Inferior parietal cortex (tissue), 1 donor: ENCODE measurements around the gene ZMIZ1.

Experiments
- DNase-seq: peaks from one replicate; pipeline ENCODE4 v3.0.0-alpha.2; 2016; ENCODE audit errors: extremely low spot score

ZMIZ1 gene

GRCh38 chr10:79099898-79100448, 31.2 kb downstream of the ZMIZ1 start:
- DNase-seq = no peak

GRCh38 chr10:79100771-79101170, 32.0 kb downstream of the ZMIZ1 start:
- no peak for DNase-seq

- no peak for DNase-seq
These were observed 33.1 kb downstream of the ZMIZ1 start for GRCh38 chr10:79101560-79102497.

DNA sequence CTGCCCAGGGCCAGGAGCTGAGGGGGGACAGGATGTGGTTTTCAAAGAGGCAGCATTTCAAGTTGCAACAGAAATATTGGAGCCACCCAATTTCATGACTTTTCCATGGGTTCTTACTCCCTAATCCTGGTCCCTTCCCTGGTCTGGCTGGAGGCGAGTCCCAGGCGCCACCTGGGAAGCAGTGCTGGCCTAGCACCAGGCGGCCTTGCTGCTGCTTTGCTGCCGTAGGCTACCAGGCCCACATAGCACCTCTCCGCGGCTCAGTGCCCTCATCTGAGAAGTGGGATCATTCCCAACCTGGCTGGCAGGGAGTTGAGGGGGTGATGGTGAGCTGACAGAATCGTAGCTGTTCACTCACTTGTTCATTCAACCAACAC, 33.7 kb downstream of the ZMIZ1 start:
- no peak for DNase-seq

DNA sequence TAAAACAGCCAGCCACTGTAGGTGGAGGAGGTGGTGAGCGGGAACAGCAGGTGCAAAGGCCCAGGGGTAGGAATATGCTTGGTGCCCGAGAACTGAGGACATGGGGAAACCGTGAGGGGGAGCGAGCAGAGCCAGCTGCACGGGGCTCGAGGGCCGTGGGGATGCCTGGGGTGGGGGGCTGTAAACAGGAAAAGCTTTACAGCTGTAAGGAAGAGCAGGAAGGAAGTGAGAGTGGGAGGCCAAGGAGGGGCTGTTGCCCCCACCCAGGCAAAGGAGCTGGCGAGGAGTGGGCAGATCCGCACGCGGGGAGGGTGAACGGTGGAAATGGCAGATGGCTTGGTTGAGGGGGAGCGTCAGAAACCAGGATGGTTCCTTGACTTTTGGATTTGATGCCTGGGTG, 34.4 kb downstream of the ZMIZ1 start:
- DNase-seq = no peak

DNA sequence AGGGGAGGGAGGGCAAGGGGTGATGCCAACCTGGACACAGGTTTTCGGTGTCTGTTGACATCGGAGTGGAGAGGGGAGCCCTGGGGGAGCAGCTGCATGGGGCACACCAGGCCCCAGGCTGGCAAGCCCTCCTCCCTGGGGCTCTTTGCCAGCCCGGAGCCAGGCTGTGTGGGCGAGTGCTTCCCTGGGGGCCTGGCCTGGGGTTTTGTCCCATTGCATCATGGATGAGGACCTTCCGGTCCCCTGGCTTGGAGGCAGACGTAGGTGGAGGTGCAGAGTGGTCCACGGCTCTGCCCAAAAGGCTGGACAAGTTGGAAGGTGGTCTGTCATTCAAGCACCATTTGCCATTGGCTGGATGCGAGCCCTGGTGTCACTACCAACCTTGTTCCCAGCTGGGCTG, 34.8 kb downstream of the ZMIZ1 start:
- no peak for DNase-seq

DNA sequence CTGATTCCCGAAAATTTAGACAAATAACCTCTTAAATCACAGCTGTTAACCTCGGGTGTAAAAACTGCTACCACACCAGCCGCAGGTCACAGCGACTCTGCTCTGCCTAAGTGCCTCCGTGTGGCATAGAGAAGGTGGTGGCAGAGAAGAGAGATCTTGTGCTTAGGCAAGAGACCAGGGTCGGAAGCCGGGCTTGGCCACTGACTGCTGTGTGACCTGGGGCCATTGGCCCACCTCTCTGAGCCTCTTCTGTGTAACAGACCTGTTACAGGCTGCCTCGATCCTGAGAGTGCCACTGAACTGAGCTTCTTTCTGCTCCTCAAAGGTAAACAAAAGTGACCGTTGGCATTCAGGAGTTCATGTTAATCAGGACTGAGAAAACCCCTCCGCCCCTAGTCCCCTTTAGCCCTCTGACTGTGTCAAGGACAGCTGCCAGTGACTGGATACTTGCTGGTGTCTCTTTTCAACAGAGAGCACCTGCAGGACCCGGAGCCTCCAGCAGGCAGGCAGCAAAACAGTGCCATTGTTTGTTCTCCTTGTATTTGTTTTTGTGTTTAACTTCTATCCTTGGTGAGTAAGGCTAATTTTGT, 36.5 kb downstream of the ZMIZ1 start:
- DNase-seq = no peak

GRCh38 chr10:79105818-79106217, 37.1 kb downstream of the ZMIZ1 start:
- DNase-seq = no peak

DNA sequence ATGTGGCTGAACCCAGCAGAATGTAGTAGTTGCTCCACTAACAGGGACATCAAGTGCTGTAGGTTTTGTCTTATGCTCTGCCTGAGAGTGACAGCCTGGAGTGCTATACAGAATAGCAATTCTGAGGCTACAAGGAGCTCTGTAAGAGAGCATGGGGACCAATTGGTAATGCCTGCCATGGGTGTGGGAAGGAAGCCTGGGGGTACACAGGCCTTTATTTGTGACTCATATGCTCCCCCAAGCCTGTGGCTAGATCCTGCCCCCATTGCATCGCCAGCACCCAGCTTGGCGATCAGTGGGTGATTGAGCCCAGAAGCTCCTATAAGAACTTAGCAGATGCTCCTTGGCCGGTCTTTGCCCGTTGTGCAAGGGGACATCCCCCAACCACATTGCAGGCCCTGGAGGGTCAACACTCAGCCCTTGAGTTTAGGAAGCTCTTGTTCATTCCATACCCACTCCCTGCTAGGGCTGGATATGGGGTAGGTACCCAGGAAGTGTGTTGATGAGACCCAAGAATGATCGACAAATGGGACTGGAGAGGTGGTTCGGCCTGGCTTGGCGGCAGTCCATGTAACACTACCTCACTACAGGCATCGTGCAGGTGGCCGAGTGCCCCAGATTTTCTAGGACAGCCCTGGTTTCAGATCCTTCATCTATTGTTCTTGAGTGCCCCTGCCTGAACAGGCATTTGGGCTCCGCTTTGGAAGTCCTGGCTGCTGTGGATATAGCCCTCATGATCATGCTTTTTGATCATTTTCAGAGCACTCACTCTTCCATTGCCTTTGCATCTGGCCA, 37.7 kb downstream of the ZMIZ1 start:
- no peak for DNase-seq

DNA sequence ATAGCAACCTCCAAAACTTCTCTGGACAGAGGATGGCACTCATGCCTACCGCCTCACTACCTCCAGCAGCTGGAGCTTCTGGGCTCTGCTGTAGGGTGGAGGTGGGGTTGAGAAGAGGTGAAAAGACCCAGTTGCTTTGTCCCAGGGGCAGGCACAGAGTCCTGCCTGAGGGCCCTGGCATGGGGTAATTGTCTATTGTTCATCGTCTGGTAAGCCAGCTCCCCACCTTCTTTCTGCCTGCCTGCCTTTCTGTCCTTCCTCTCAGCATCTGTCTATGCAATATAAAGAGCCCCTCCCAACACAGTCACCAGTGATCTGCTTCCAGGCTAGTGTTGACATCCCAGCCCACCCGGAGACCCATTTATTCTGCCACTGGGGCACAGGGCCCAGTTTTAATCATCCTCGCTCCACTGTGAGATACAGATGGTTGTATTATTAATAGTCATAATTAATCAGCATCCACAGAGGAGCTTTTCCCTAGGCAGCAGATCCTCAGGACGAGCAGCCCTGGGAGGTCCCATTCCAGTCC, 39.0 kb downstream of the ZMIZ1 start:
- DNase-seq = no peak

GRCh38 chr10:79108728-79109127, 40.0 kb downstream of the ZMIZ1 start:
- no peak for DNase-seq

- no peak for DNase-seq
These were observed 42.7 kb downstream of the ZMIZ1 start for GRCh38 chr10:79111427-79111826.

DNA sequence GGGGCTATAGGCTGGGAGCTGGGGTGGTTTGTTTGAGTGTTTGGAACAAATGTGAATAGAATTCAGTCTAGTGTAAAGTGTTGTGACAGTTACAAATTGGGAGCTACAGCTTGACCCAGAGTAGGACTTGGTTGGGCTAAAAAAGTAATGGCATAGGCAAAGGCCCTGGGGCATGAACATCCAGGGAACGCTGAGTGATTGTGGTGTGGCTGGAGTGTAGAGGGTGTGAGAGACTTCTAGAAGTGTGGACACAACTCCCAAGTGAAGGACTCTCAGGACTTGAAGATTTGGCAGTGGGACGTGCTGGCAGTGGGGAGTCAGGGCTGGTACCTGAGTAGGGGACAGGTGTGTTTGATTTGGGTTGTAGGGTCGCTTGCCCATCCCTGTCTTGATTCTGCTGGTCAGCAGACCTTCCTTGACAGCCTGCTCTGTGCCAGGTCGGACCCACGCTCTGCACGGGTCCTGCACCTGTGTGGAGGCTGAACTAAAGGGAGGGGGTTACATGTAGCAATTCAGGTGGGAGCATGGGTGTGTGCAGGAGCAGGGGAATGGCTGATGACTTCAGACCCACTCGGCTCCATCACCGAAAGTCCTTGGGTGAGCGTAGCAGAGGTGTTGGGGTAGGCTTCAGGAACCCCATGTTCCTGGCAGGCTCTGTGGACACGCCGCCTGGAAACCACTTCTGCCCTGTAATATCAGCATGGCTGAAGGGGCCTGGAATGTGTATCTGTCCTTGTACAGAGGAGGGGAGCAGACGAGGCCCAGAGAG, 43.3 kb downstream of the ZMIZ1 start:
- DNase-seq = no peak

DNA sequence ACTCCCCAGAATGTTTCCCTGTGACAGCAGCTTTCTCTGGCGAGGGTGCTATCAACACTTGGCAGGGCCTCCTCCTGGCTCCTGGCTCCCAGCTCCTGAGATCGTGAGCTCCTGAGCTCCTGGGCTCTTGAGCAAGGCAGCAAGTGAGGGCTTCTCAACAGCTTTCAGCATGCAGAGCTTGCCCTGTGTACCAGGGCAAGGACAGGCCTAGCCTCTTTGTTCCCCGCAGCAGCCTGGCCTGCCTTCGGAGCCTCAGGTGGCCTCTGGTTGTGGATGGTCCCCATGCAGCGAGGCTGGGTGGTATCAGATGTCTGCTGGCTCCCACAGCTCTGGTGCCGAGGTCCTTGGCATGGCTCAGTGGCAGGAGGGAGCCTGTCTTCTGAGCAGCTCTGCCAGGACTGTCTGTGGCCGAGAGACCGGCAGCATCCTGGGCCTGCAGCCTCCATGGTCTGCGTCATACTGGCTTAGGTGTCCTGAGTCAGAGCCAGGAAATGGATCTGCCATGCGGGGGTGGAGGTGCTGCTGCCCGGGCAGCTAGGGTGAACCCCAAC, 44.2 kb downstream of the ZMIZ1 start:
- no peak for DNase-seq

GRCh38 chr10:79113827-79114226, 45.1 kb downstream of the ZMIZ1 start:
- no peak for DNase-seq

GRCh38 chr10:79115302-79115701, 46.5 kb downstream of the ZMIZ1 start:
- no peak for DNase-seq

- DNase-seq = no peak
These were observed 47.6 kb downstream of the ZMIZ1 start for GRCh38 chr10:79116368-79116767.

DNA sequence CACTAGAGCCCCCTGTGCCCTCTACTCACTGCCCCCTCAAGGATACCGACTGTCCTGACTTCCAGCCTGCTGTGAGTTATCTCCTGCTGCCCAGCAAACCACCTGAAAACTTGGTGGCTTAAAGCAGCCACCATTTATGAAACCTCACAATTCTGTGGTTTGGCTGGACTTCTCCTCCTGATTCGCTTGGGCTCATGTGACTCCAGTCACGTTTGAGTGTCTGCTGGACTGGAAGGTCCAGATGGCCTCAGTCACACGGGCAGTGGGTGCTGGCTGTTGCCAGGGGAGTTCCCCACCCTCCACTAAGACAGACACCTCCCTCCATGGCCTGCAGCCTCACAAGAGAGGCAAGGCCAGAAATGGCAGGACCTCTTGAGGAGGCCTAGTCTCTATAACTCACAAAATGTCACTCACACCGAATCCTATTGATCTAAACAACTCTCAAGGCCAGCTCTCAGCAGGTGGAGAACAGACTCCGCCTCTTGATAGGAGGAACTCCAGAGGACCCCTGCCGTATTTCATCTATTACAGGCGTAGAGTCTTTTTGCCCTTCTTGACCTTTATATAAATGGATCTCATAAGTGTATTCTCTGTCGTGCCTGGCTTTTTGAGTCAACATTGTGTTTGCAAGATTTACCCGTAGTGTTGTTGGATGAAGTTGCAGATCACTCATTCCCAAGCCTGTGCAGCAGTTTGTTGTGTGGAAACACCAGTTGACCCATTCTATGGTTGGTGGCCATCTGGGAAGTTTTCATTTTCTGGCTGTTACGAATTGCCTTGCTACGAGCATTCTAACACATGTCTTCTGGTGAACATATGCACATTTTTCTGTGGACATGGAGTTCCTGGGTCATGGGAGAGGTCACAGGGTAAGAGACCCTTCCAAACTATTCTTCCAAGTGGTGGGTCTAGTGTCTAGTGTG, 48.3 kb downstream of the ZMIZ1 start:
- no peak for DNase-seq

- DNase-seq = no peak
These were observed 49.8 kb downstream of the ZMIZ1 start for GRCh38 chr10:79118286-79119202.
